Myometrial cell (primary cell): ENCODE data around the gene OR5A1. TPM values are rescaled to one million over a fixed set of nuclear protein-coding genes. Genes with fewer than 3 reads are reported as not detected.

Experiments
- total RNA-seq: library from RNA; depleted of rRNA; stranded (reverse); fragments of >200 nt; gene quantifications from 2 replicates; pipeline ENCODE4 v1.2.3, GENCODE V29; 2015

OR5A1 gene
- not detected in 2 replicates for total RNA-seq

GRCh38 chr11:59436169-59436568, at the start of gene OR5A1:
TSS of gene OR5A1 (plus strand) at chr11:59436469. CDS start at chr11:59443169, 6,700 bp downstream.

GRCh38 chr11:59426361-59427067, 9.8 kb upstream of the OR5A1 start, which contains the start of gene OR5A2:
TSS of gene OR5A2 (minus strand) at chr11:59426413. CDS start at chr11:59422953, 3,460 bp downstream.

GRCh38 chr11:59456661-59457060, 20.4 kb downstream of the OR5A1 start, which contains the start of gene OR4D6:
TSS of gene OR4D6 (plus strand) at chr11:59456961. CDS start at chr11:59456961, 0 bp downstream.

GRCh38 chr11:59473015-59473414, 36.7 kb downstream of the OR5A1 start, which contains the start of gene OR4D10:
TSS of gene OR4D10 (plus strand) at chr11:59473315. CDS start at chr11:59477430, 4,115 bp downstream.

Other genes starting within 250 kb of the OR5A1 start
- not detected in 2 replicates for gene MPEG1, start 223.5 kb upstream of the OR5A1 start, total RNA-seq
- not detected in 2 replicates for gene OR5AN1, start 77.6 kb upstream of the OR5A1 start, total RNA-seq
- not detected in 2 replicates for gene OR5A2, start 10.1 kb upstream of the OR5A1 start, total RNA-seq
- not detected in 2 replicates for gene OR4D6, start 20.5 kb downstream of the OR5A1 start, total RNA-seq
- not detected in 2 replicates for gene OR4D10, start 36.8 kb downstream of the OR5A1 start, total RNA-seq
- not detected in 2 replicates for gene OR4D11, start 67.1 kb downstream of the OR5A1 start, total RNA-seq
- gene OR4D9, start 75.1 kb downstream of the OR5A1 start, total RNA-seq, result not detected in 2 replicates
- 17.0 and 22.2 TPM in 2 replicates for gene OSBP, start 179.3 kb downstream of the OR5A1 start, total RNA-seq
- 9.2 and 16.3 TPM in 2 replicates for gene PATL1, start 232.6 kb downstream of the OR5A1 start, total RNA-seq